Breast epithelium (tissue), 4 donors: Measurements from ENCODE around the gene NECTIN2. TPM values are rescaled to one million over a fixed set of nuclear protein-coding genes. Genes with fewer than 3 reads are reported as not detected.

Experiments
- DNase-seq, 2 donors: peaks; one replicate each; pipeline ENCODE4 v3.0.0-alpha.2; 2019; ENCODE audit warnings: low spot score in 2 of 2
- H3K27ac ChIP-seq, 2 donors: fragments of 200-600 bp; sonication (generic) in 1 of 2; one replicate each; pipeline ENCODE4 v1.5.1; 2016 to 2019; ENCODE audit warnings: mild to moderate bottlenecking in 1 of 2
- H3K27me3 ChIP-seq, 2 donors: fragments of 200-600 bp; sonication (generic) in 1 of 2; one replicate each; pipeline versions ENCODE4 v1.5.1 to v1.6.0; 2017 to 2019; ENCODE audit warnings: control low read depth in 1 of 2, mild to moderate bottlenecking in 1 of 2
- H3K36me3 ChIP-seq: fragments of 200-600 bp; one replicate; pipeline ENCODE4 v1.5.1; 2019
- H3K4me1 ChIP-seq, 2 donors: fragments of 200-600 bp; sonication (generic); one replicate each; pipeline ENCODE4 v1.5.1; 2016 to 2019; ENCODE audit warnings: control low read depth in 1 of 2
- H3K4me3 ChIP-seq, 3 donors: fragments of 200-600 bp; sonication (generic); 1 replicate in 2 of 3; 2 replicates in 1 of 3; pipeline ENCODE4 v1.5.1; 2016 to 2019; ENCODE audit warnings: mild to moderate bottlenecking in 3 of 3, moderate library complexity in 2 of 3
- H3K9me3 ChIP-seq, 2 donors: fragments of 200-600 bp; sonication (generic) in 1 of 2; one replicate each; pipeline ENCODE4 v1.5.1; 2016 to 2019; ENCODE audit warnings: control low read depth in 1 of 2
- POLR2A ChIP-seq: fragments of 450-650 bp; IDR thresholded peaks from one replicate; pipeline ENCODE4 v1.6.1; 2016; ENCODE audit warnings: antibody characterized with exemption, mild to moderate bottlenecking, moderate library complexity
- POLR2AphosphoS5 ChIP-seq, 3 donors: sonication (generic); formaldehyde crosslinking; IDR thresholded peaks; one replicate each; pipeline ENCODE4 v1.6.1; 2017; ENCODE audit warnings: antibody characterized with exemption in 3 of 3
- intact Hi-C: fragments of 100-400 bp; cut with DNase I; formaldehyde crosslinking; loops from one replicate; pipeline ENCODE4 v1.15.1; 2023; ENCODE audit warnings: low total_unique reads
- total RNA-seq, 3 donors: library from RNA; depleted of rRNA; stranded (reverse); fragments of >200 nt; gene quantifications; one replicate each; pipeline ENCODE4 v1.1.0, GENCODE V29; 2016
- TF ChIP-seq, protein P1 (sequence below), 3 donors: fragments of 450-650 bp; IDR thresholded peaks; one replicate each; pipeline ENCODE4 v1.5.1; 2016 to 2017; ENCODE audit warnings: antibody characterized with exemption in 3 of 3, mild to moderate bottlenecking in 3 of 3, moderate library complexity in 3 of 3

NECTIN2 gene
- total RNA-seq, 3 donors from 2014 or later = 28.0 to 114 (median 86.6) TPM

DNA sequence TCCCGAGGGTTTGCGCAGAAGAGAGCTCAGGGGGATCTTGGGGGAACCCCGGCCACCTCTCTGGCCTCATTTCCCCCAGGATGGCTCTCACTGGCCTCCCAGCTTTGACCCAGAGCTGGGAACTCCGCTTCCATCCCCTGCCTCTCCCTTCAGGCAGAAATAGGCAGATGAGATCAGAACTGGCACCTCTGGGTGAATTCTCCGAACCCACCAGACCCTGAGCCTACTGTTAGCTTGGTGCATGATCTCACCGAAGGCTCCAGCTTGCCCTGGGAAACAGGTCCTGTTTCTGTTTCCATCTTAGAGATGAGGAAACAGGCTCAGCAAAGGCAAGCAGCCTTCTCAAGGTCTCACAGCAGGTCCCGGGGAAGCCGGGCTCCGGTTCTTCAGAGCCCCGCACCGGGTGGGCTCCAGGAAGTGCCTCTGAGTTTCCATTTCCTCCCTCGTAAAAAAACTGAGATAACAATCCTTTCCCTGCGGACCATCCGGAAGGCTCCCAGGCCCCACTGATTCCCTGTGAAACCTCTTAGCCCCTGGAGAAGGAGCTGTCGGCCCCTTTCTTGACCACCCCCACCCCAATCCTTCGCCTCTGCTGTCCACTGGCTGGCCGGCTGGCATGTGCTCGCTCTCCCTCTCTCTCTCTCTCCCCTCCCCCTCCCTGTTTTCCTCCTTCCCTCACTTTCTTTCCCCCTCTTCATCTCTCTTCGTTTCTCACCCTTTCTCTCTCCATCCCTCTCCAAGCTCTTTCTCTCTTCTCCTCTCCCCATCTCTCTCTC is 2.1 kb downstream of the NECTIN2 start:
- Histone ChIP-seq H3K27me3 (no peaks in the 10 kb centered on the region), H3K27ac (peak overlapping the region; percentile 100), H3K9me3 (no peaks in the 10 kb centered on the region), H3K4me3 (peak overlapping the region; percentile 96 to 100 (median 99)), H3K4me1 (peaks cover 7 to 11% of the 10 kb centered on the region in 2 donors), H3K36me3 (no peaks in the 10 kb centered on the region)
- peak in 1 of 2 donors; percentile 38 for DNase-seq
- intact Hi-C loops = no loop called here
- TF ChIP-seq POLR2A = no peak
- TF ChIP-seq, protein P1, sequence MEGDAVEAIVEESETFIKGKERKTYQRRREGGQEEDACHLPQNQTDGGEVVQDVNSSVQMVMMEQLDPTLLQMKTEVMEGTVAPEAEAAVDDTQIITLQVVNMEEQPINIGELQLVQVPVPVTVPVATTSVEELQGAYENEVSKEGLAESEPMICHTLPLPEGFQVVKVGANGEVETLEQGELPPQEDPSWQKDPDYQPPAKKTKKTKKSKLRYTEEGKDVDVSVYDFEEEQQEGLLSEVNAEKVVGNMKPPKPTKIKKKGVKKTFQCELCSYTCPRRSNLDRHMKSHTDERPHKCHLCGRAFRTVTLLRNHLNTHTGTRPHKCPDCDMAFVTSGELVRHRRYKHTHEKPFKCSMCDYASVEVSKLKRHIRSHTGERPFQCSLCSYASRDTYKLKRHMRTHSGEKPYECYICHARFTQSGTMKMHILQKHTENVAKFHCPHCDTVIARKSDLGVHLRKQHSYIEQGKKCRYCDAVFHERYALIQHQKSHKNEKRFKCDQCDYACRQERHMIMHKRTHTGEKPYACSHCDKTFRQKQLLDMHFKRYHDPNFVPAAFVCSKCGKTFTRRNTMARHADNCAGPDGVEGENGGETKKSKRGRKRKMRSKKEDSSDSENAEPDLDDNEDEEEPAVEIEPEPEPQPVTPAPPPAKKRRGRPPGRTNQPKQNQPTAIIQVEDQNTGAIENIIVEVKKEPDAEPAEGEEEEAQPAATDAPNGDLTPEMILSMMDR (IDR thresholded peaks at IDR 0.05) = no peak
- no peak for TF ChIP-seq POLR2AphosphoS5 (IDR thresholded peaks at IDR 0.05)

DNA sequence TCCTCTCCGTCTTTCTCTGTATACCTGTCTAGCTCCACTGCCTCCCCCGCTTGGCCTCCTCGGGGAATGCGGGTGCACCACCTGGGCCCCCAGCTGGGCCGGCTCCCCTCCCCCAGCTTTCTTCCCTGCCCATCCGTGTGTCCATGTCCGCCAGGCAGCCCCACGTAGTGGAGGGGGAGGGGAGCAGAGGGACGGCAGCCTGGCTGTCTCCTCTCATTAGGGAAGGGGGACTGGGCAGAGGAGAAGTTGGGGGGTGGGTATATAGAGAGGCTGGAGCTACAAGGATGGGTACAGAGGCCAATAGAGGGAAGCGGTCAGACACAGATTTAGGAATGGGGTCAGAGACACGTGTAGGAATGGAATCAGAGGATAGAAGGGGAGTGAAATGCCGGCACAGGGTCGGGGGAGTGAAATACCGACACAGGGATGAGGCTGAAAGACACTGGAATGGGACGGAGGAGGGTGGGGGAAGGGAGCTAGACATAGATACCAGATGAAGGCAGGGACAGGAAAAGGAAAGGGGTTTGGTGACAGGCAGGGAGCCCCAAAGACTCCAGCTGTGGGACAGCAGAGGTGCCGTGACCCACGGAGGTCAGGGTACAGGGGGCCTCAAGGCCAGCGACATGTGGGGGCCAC is 2.8 kb downstream of the NECTIN2 start:
- Histone ChIP-seq H3K4me1 (peaks cover 7 to 11% of the 10 kb centered on the region in 2 donors), H3K27ac (peak overlapping the region; percentile 100), H3K36me3 (no peaks in the 10 kb centered on the region), H3K4me3 (peak overlapping the region; percentile 96 to 100 (median 99)), H3K9me3 (no peaks in the 10 kb centered on the region), H3K27me3 (no peaks in the 10 kb centered on the region)
- no peak for DNase-seq
- intact Hi-C loops = no loop called here
- TF ChIP-seq POLR2AphosphoS5 (IDR thresholded peaks at IDR 0.05) = no peak
- TF ChIP-seq, protein P1 (IDR thresholded peaks at IDR 0.05) = no peak
- no peak for TF ChIP-seq POLR2A

DNA sequence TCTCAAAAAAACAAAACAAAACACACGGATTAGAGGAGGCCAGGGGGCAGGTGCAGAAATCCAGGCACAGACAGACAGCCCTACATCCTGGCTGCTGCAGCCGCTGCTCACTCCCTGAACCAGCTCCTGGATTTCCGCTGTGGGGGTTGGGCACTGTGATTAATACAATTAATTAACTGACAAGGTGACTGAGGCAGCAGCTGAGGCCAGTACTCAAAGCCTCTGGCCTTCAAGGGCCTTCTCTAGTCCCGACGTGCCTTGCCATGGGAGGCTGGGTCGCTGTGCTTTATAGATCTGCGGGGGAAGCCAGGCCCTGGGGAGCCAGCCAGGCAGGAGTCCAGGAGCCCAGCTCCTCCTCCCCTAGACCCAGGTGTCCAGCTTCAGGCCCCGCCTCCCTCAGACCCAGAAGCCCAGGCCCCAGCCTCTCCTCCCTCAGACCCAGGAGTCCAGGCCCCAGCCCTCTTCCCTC is 4.6 kb downstream of the NECTIN2 start:
- intact Hi-C loops = loop anchor here (5.0 kb wide), 1 partner anchor 1092 kb away; no protein-coding TSS in a partner anchor
- H3K9me3 ChIP-seq = no peaks in the 10 kb centered on the region
- no peaks in the 10 kb centered on the region for H3K36me3 ChIP-seq
- DNase-seq = no peak
- H3K27ac ChIP-seq = peak overlapping the region; percentile 68 to 100
- H3K4me1 ChIP-seq = peaks cover 0 to 5% of the 10 kb centered on the region in 2 donors
- no peak for TF ChIP-seq POLR2AphosphoS5 (IDR thresholded peaks at IDR 0.05)
- TF ChIP-seq POLR2A = no peak
- H3K4me3 ChIP-seq = peak overlapping the region in 1 of 3 donors; percentile 15
- H3K27me3 ChIP-seq = no peaks in the 10 kb centered on the region

DNA sequence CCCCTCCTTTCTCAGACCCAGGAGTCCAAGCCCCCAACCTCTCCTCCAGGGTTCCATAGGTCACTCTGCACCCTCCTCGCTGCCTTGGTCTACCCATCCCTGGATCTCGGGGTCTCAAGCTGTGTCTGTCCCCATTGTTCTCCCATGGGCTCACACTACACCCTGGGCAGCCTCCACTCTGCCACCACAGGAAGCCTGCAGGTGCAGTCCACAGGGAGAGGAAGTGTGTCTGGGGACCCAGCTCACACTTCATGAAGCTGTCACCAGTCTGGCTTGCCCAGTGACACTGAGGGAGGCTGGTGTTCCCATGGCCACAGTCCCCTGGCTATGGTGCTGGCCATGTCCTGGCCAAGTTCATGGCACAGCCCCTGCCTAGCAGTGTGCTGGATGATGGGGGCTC is 5.3 kb downstream of the NECTIN2 start:
- DNase-seq = no peak
- H3K27me3 ChIP-seq = no peaks in the 10 kb centered on the region
- no peak overlapping the region for H3K4me3 ChIP-seq
- H3K27ac ChIP-seq = peak overlapping the region; percentile 68 to 100
- H3K9me3 ChIP-seq = no peaks in the 10 kb centered on the region
- H3K4me1 ChIP-seq = peaks cover 5% of the 10 kb centered on the region in 2 donors
- intact Hi-C loops = loop anchor here (5.0 kb wide), 1 partner anchor 1091 kb away; no protein-coding TSS in a partner anchor
- no peak for TF ChIP-seq POLR2A
- TF ChIP-seq, protein P1 (IDR thresholded peaks at IDR 0.05) = no peak
- TF ChIP-seq POLR2AphosphoS5 (IDR thresholded peaks at IDR 0.05) = no peak
- H3K36me3 ChIP-seq = no peaks in the 10 kb centered on the region

DNA sequence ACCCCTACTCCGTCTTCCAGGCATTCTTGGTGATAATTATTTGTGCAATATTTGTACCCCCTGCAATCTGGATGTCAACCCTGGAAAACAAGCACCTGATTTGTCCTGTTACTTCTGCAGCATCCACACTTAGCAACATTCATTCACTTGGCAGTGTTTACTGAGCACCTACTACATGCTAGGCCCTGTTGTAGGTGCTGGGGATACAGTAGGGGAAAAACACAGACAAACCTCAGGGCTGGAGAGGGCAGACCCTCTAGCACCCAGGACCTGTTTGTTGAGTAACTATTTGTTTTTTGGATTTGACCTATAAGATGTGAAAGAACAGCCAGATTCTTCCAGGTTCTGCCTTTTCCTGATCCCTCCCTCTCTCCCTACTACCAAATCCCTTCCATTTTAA is 9.5 kb downstream of the NECTIN2 start:
- Histone ChIP-seq H3K4me3 (no peak overlapping the region), H3K27ac (peak overlapping the region in 1 of 2 donors; percentile 81), H3K4me1 (peaks cover 2 to 5% of the 10 kb centered on the region in 2 donors), H3K9me3 (no peaks in the 10 kb centered on the region), H3K27me3 (no peaks in the 10 kb centered on the region), H3K36me3 (no peaks in the 10 kb centered on the region)
- intact Hi-C loops = no loop called here
- DNase-seq = no peak
- TF ChIP-seq POLR2AphosphoS5 (IDR thresholded peaks at IDR 0.05) = no peak
- no peak for TF ChIP-seq POLR2A
- TF ChIP-seq, protein P1 (IDR thresholded peaks at IDR 0.05) = no peak
